GM12865 (cell line): ENCODE results near the gene SOX5.
"Not testable (repeated sequence)": the region's sequence is repeated elsewhere in the genome, so short reads cannot be mapped to it uniquely, and the experiment has no call there.

Source experiments
- DNase-seq: peaks from one replicate; pipeline ENCODE4 v3.0.0; 2010; ENCODE audit warnings: low read depth
- H3K4me3 ChIP-seq: 2 replicates; pipeline ENCODE4 v1.5.1; 2011; ENCODE audit warnings: mild to moderate bottlenecking, low read depth, low read length, control low read depth
- TF ChIP-seq, protein P1 (sequence below): IDR thresholded peaks from 2 replicates; pipeline ENCODE4 v1.5.1; 2011; ENCODE audit warnings: low read length, control low read depth, low read depth, inconsistent platforms; ENCODE audit not compliant: insufficient read depth; ENCODE audit errors: missing control alignments

Gene SOX5

DNA sequence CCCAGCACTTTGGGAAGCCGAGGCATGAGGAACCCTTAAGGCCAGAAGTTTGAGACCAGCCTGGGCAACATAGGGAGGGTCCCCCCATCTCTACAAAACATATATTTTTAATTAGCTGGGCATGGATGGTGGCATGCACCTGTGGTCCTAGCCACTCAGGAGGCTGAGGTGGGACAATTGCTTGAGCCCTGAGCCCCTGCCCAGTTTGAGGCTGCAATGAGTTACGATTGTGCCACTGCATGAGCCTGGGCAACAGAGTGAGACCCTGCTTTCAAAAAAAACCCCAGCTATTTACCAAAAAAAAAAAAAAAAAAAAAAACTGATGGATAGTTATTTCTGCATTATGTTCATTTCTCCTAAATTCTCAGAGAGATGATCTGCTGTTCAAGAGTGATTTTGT is 230.0 kb downstream of the SOX5 start:
- no peak for DNase-seq

DNA sequence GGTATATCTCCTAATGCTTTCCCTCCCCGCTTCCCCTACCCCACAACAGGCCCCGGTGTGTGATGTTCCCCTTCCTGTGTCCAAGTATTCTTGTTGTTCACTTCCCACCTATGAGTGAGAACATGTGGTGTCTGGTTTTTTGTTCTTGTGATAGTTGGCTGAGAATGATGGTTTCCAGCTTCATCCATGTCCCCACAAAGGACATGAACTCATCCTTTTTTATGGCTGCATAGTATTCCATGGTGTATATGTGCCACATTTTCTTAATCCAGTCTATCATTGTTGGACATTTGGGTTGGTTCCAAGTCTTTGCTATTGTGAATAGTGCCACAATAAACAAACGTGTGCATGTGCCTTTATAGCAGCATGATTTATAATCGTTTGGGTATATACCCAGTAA is 239.1 kb downstream of the SOX5 start:
- H3K4me3 ChIP-seq, DNase-seq: not testable (repeated sequence)

More for the DNA sequence above, 230.0 kb downstream of the SOX5 start:
- H3K4me3 ChIP-seq: no peak overlapping the region
- TF ChIP-seq, protein P1, sequence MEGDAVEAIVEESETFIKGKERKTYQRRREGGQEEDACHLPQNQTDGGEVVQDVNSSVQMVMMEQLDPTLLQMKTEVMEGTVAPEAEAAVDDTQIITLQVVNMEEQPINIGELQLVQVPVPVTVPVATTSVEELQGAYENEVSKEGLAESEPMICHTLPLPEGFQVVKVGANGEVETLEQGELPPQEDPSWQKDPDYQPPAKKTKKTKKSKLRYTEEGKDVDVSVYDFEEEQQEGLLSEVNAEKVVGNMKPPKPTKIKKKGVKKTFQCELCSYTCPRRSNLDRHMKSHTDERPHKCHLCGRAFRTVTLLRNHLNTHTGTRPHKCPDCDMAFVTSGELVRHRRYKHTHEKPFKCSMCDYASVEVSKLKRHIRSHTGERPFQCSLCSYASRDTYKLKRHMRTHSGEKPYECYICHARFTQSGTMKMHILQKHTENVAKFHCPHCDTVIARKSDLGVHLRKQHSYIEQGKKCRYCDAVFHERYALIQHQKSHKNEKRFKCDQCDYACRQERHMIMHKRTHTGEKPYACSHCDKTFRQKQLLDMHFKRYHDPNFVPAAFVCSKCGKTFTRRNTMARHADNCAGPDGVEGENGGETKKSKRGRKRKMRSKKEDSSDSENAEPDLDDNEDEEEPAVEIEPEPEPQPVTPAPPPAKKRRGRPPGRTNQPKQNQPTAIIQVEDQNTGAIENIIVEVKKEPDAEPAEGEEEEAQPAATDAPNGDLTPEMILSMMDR: no peak

DNA sequence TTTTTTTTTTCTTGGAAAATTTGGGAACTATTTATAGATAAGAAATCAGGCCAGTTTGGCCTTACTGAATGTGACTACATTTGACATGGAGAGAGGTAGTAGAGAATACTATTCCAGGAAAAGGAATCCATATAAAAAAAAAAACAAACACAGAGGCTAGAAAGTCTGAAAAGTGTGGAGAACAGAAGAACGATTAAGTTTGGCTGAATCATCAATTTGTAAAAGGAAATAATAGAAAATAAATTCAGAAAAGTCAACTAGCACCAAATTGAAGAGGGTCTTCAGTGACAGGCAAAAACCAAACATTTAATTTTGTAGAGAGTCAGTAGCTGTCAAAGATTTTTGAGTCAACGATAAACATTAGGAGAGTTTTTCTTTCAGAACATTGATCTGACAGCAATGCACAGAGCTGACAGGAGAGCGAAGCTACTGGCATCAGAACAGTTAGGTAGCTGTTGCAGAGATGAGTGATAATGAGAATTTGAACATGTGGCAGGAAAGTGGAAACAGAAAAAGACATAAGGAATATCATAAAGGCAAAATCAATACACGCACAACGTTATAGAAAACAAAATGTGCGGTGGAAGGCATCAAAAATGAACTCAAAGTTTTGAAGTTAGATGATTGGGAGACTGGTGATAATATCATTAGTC is 241.2 kb downstream of the SOX5 start:
- no peak for DNase-seq
- no peak overlapping the region for H3K4me3 ChIP-seq
- TF ChIP-seq, protein P1: no peak

DNA sequence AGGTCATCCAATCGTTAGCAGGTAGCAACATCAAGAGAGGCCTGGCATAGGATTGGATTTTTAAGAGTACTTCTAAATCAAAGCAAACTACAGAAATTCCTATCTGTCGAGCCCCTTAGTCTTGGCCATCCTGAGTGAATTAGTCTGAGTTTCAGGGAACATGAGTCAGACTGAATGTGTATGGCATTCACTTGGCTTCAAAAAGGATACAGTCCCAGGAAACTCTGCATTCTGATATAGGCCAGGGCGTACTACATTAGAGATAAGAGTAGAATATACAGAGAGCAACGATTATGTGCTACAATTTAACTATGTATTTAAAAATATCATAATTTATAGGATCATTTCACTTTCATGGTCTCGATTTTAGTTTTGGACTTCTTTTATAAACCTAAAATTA is 242.2 kb downstream of the SOX5 start:
- no peak for DNase-seq
- TF ChIP-seq, protein P1: no peak
- H3K4me3 ChIP-seq: no peak overlapping the region

DNA sequence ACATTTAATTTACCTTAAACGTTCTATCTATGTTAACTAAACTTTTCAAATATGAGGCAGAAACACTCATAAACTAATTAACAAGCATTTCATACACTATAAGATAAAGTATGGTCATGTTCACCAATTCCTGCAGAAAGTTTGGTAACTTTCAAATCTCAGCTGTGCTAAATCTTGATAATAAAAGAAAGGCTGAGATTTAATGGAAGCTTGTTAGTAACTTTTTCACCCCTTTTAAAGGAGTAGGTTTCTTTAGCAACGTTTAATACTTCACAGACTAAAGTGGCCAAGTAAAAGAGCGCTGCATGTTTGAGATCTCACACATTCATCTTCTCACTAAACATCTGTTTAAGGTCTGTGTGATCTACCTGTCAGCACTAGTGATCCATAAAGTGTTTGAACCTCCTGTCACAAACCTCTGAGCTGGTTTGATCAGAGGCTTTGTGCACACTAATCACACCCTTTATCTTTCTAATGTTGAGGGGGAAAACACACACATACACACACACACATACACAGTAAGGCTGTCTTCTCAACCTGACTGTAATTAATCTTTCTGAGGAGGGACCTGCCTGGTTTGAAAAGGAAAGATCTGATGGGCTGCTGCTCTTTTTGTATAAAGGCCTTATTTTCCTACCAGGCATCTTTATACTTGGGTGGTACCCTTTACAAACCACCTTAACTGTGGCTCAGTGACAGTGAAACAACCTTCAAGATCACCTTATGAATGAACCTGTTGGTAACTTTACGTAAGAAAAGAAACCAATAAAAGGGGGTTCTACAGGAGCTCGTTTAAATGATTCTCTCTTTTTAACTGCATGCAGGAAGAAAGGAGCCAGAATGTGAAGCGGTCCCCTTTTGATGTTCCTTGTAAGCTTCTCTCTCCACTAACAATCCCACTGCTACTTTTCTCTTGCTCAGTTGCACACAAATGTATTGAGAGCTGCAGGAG is 244.2 kb downstream of the SOX5 start:
- no peak overlapping the region for H3K4me3 ChIP-seq
- DNase-seq: no peak
- TF ChIP-seq, protein P1: no peak

DNA sequence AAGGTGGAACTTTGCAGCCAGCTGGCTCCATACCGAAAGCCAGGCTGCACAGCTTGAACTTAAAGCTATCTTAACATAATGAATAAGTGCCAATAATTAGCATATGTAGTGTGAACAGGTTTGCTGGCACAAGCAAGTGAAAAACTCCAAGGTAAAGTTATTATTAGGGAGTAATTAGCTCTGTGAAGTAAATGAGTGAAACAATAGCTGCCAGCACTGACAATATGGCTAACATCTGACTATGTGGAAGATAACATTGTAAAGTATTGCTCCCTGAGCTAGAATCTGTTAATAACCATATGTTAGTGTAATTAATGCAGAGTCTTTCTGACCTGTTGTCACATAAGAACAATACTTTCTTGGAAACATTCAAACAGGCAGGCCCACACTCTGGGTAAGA is 246.4 kb downstream of the SOX5 start:
- TF ChIP-seq, protein P1: no peak
- no peak overlapping the region for H3K4me3 ChIP-seq
- DNase-seq: no peak

DNA sequence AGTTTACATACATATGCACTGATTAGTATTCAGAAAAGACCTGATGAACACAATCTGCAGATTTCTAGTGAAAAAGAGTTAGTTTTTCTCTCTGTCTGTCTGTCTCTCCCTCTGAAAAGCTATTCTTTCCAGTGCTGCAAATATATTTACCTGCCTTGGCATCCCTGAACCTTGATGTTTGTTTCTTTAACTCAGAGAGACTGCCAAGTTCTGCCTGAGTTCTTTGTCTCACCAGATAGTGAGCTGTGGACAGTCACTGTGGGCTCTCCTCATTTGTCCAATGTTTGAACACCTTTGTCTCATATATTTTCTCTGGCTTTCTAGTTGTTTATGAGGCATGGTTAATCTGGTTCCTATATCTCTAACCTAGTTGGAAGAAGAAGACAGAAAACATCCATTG is 250.4 kb downstream of the SOX5 start:
- DNase-seq: no peak
- TF ChIP-seq, protein P1: no peak
- H3K4me3 ChIP-seq: no peak overlapping the region
